ENCODE results near the gene AP5B1.

DNA sequence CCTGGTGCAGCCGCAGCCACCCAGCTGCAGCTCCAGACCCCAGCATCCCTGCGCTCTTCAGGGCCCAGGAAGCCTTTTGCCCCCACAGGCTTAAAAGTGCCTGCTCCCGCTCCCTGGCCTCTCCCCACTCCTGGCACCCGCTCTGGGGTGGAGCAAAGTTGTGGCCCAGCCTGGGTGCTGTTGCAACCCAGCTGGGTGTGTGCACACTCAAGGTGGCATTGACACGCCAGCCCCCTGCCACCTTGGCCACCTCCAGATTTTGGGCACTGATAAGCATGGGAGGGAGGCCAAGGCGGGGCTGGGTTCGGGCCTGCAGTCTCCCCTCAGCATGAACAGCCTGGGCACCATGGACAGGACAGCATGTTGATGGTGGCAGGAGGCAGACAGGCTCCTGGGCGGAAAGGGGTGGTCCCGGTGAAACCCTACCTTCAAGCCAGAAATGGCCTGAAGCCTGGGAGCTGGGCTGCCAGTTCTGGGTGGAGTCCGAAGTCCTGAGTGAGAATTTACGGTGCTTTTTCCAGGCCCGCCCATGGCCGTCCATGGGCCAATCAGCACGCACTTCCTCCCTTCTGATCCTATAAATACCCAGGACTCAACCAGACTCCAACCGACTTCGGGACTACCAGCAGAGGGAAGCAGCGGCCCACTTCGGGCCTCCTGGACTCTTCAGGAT, 36.6 kb downstream of the AP5B1 start:
- TF ChIP-seq GATA3 (IDR thresholded peaks at IDR 0.05; ENCODE audit: low read depth, low read length) (no peak), GATA2 (IDR thresholded peaks at IDR 0.05; ENCODE audit: low read depth, low read length) (no peak)

Measured in SH-SY5Y (cell line).